ENCODE data around the gene ZNF746.

DNA sequence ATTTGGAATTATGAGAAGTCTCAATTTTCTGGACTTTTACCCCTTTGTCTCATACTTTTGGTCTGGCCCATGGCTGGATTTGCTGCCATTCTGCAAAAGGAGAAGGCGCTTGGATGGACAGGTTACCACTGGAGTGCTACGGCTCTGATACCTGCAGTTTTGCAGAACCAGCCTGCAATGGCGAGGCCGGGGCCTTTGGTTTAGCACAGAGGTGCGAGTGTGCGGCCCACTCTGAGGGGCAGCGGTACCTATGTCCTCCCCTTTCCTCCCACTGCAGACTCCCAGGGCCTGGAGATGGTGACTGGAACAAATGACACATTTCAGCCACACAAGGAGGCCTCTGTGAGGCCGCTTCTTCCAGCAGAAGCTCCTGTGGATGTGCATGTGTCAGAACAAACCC, 48.6 kb downstream of the ZNF746 start:
- TF ChIP-seq ZFP69B (tag by site-specific recombination; IDR thresholded peaks at IDR 0.05) (no peak), ZNF561 (tag by site-specific recombination; IDR thresholded peaks at IDR 0.05; ENCODE audit: borderline replicate concordance) (no peak)
- TF ChIP-seq, protein P1, sequence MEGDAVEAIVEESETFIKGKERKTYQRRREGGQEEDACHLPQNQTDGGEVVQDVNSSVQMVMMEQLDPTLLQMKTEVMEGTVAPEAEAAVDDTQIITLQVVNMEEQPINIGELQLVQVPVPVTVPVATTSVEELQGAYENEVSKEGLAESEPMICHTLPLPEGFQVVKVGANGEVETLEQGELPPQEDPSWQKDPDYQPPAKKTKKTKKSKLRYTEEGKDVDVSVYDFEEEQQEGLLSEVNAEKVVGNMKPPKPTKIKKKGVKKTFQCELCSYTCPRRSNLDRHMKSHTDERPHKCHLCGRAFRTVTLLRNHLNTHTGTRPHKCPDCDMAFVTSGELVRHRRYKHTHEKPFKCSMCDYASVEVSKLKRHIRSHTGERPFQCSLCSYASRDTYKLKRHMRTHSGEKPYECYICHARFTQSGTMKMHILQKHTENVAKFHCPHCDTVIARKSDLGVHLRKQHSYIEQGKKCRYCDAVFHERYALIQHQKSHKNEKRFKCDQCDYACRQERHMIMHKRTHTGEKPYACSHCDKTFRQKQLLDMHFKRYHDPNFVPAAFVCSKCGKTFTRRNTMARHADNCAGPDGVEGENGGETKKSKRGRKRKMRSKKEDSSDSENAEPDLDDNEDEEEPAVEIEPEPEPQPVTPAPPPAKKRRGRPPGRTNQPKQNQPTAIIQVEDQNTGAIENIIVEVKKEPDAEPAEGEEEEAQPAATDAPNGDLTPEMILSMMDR (tag by site-specific recombination; IDR thresholded peaks at IDR 0.05): no peak
- TF ChIP-seq, protein P2, sequence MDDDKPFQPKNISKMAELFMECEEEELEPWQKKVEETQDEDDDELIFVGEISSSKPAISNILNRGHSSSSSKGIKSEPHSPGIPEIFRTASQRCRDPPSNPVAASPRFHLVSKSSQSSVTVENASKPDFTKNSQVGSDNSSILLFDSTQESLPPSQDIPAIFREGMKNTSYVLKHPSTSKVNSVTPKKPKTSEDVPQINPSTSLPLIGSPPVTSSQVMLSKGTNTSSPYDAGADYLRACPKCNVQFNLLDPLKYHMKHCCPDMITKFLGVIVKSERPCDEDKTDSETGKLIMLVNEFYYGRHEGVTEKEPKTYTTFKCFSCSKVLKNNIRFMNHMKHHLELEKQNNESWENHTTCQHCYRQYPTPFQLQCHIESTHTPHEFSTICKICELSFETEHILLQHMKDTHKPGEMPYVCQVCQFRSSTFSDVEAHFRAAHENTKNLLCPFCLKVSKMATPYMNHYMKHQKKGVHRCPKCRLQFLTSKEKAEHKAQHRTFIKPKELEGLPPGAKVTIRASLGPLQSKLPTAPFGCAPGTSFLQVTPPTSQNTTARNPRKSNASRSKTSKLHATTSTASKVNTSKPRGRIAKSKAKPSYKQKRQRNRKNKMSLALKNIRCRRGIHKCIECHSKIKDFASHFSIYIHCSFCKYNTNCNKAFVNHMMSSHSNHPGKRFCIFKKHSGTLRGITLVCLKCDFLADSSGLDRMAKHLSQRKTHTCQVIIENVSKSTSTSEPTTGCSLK (tag by site-specific recombination; IDR thresholded peaks at IDR 0.05): no peak
- TF ChIP-seq, protein P3, sequence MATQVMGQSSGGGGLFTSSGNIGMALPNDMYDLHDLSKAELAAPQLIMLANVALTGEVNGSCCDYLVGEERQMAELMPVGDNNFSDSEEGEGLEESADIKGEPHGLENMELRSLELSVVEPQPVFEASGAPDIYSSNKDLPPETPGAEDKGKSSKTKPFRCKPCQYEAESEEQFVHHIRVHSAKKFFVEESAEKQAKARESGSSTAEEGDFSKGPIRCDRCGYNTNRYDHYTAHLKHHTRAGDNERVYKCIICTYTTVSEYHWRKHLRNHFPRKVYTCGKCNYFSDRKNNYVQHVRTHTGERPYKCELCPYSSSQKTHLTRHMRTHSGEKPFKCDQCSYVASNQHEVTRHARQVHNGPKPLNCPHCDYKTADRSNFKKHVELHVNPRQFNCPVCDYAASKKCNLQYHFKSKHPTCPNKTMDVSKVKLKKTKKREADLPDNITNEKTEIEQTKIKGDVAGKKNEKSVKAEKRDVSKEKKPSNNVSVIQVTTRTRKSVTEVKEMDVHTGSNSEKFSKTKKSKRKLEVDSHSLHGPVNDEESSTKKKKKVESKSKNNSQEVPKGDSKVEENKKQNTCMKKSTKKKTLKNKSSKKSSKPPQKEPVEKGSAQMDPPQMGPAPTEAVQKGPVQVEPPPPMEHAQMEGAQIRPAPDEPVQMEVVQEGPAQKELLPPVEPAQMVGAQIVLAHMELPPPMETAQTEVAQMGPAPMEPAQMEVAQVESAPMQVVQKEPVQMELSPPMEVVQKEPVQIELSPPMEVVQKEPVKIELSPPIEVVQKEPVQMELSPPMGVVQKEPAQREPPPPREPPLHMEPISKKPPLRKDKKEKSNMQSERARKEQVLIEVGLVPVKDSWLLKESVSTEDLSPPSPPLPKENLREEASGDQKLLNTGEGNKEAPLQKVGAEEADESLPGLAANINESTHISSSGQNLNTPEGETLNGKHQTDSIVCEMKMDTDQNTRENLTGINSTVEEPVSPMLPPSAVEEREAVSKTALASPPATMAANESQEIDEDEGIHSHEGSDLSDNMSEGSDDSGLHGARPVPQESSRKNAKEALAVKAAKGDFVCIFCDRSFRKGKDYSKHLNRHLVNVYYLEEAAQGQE (tag by site-specific recombination; IDR thresholded peaks at IDR 0.05): no peak
